SJCRH30 (cell line): Measurements from ENCODE around the gene ACYP1. TPM values are rescaled to one million over a fixed set of nuclear protein-coding genes. Genes with fewer than 3 reads are reported as not detected.
A peak's percentile ranks its signal among the peaks of the same experiment; 100 is the strongest.

Experiments
- DNase-seq, 2 experiments: peaks; one replicate each; pipeline ENCODE4 v3.0.0-alpha.2; 2015 to 2020
- H3K27ac ChIP-seq: fragments of 250-450 bp; sonication (Bioruptor Pico); 2 replicates; pipeline ENCODE4 v1.5.1; 2020; ENCODE audit warnings: mild to moderate bottlenecking, moderate library complexity
- H3K27me3 ChIP-seq: fragments of 250-450 bp; sonication (Bioruptor Pico); 2 replicates; pipeline ENCODE4 v1.5.1; 2020; ENCODE audit warnings: mild to moderate bottlenecking, moderate library complexity
- H3K36me3 ChIP-seq: fragments of 250-450 bp; sonication (Bioruptor Pico); 2 replicates; pipeline ENCODE4 v1.5.1; 2020; ENCODE audit warnings: mild to moderate bottlenecking, moderate library complexity
- H3K4me1 ChIP-seq: fragments of 250-450 bp; sonication (Bioruptor Pico); 2 replicates; pipeline ENCODE4 v1.5.1; 2020; ENCODE audit warnings: mild to moderate bottlenecking, moderate library complexity
- H3K4me3 ChIP-seq: fragments of 250-450 bp; sonication (Bioruptor Pico); 2 replicates; pipeline ENCODE4 v1.5.1; 2020; ENCODE audit warnings: mild to moderate bottlenecking, moderate library complexity
- H3K9me3 ChIP-seq: fragments of 250-450 bp; sonication (Bioruptor Pico); replicated peaks from 2 replicates; pipeline ENCODE4 v1.5.1; 2020; ENCODE audit warnings: mild to moderate bottlenecking, moderate library complexity
- total RNA-seq: library from RNA; depleted of rRNA; stranded (reverse); fragments of >200 nt; shearing (Covaris generic); gene quantifications from 2 replicates; pipeline ENCODE4 v1.2.3, GENCODE V29; 2014

ACYP1 gene
- total RNA-seq, 1 experiment from 2014 or later, result 43.1 TPM

GRCh38 chr14:75040507-75040906 is 23.3 kb downstream of the ACYP1 start:
- no peak for DNase-seq
- no peaks in the 10 kb centered on the region for H3K9me3 ChIP-seq
- H3K4me3 ChIP-seq, result no peak overlapping the region
- no peaks in the 10 kb centered on the region for H3K27me3 ChIP-seq
- peaks cover 36% of the 10 kb centered on the region for H3K4me1 ChIP-seq
- peak overlapping the region; percentile 96; the same call in 1 of the 2 replicates for H3K27ac ChIP-seq
- H3K36me3 ChIP-seq, result no peaks in the 10 kb centered on the region; the same call in 1 of the 2 replicates

DNA sequence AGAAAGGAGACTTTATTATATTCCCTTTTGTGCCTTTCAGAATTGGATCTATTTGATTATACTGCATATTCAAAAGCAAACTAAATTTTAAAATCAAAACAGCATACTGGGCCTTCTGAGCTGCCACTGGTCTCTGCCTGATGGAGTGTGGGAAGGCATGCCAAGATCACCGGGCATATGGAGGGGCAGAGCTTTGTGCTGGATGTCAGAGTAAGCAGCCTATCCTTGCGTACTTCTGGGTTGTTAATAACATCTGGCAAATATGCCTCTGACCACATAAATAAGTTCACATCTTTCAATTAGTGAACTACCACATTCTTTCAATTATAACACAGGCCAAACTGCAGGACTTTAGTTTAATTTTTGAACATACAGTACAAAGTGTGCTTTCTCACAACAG is 30.9 kb downstream of the ACYP1 start:
- H3K36me3 ChIP-seq, result no peaks in the 10 kb centered on the region; the same call in 1 of the 2 replicates
- DNase-seq, result no peak
- H3K9me3 ChIP-seq, result no peaks in the 10 kb centered on the region
- no peak overlapping the region for H3K27ac ChIP-seq
- H3K27me3 ChIP-seq, result no peaks in the 10 kb centered on the region
- no peak overlapping the region for H3K4me3 ChIP-seq
- H3K4me1 ChIP-seq, result peaks cover 6% of the 10 kb centered on the region

GRCh38 chr14:75030147-75030546 is 33.7 kb downstream of the ACYP1 start:
- H3K9me3 ChIP-seq, result no peaks in the 10 kb centered on the region
- DNase-seq, result no peak
- no peak overlapping the region for H3K27ac ChIP-seq
- no peaks in the 10 kb centered on the region; the same call in 1 of the 2 replicates for H3K36me3 ChIP-seq
- peaks cover 6% of the 10 kb centered on the region for H3K4me1 ChIP-seq
- H3K27me3 ChIP-seq, result no peaks in the 10 kb centered on the region
- no peak overlapping the region for H3K4me3 ChIP-seq

DNA sequence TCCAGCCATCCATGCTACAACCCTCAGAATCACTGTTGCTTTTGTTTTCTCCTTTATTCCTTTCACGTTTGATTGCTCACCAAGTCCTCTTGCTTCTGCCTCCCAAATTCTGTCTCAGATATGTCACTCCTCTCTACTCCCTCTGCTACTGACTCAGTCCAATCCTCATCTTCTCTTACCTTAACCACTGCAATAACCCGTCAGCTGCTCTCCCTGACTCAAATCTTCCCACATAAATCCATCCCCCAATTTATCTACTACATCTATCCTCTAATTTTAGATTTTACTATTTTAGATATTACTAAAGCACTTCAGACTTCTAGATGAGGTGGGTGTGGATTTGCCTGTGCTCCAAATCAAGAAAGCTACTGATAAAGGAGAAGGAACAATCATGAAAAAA is 37.9 kb downstream of the ACYP1 start:
- H3K27ac ChIP-seq, result no peak overlapping the region
- DNase-seq, result no peak
- H3K4me1 ChIP-seq, result no peaks in the 10 kb centered on the region
- no peaks in the 10 kb centered on the region for H3K27me3 ChIP-seq
- H3K9me3 ChIP-seq, result no peaks in the 10 kb centered on the region
- peaks cover 3% of the 10 kb centered on the region; the same call in 1 of the 2 replicates for H3K36me3 ChIP-seq
- H3K4me3 ChIP-seq, result no peak overlapping the region

DNA sequence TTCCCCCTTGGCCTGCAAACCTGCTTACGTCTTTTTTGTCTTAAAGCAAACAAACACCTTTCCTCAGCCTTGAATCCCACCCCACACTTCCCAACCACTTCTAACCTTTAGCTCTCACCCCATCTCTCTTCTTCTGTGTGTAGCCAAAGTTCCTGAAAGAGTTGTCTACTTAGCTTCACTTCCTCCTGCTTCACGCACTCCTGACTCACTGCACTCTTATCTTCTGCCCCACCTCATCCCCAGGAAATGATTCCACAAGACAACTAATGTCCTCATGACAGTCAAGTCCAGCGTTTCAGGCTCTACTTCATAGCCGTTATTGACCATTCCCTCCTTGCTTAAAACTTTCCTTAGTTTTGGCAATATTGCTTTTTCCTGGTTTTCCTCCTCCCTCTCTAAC is 38.7 kb downstream of the ACYP1 start:
- DNase-seq, result no peak
- Histone ChIP-seq H3K4me3 (no peak overlapping the region), H3K36me3 (peaks cover 3% of the 10 kb centered on the region; the same call in 1 of the 2 replicates), H3K27ac (no peak overlapping the region), H3K9me3 (no peaks in the 10 kb centered on the region), H3K4me1 (no peaks in the 10 kb centered on the region), H3K27me3 (no peaks in the 10 kb centered on the region)

DNA sequence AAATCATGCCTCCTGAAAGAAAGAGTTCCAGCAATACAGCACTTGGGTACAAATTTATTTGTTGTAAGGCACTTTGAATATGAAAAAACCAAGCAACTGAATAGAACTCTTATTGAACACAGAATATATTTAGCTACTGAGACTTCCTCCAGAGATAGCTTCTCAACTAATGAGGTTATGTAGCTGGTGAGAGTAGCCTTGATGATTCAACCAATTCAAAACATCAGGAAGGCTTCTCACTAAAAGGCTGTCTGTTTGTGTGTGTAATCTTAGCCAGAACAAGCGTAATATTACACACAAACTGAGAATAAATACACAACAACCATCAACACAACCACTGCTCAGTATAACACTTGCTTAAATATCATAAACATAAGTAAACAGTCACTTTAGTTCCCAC is 40.7 kb downstream of the ACYP1 start:
- Histone ChIP-seq H3K27ac (no peak overlapping the region), H3K27me3 (no peaks in the 10 kb centered on the region), H3K4me3 (no peak overlapping the region), H3K36me3 (peaks cover 3% of the 10 kb centered on the region; the same call in 1 of the 2 replicates), H3K4me1 (no peaks in the 10 kb centered on the region), H3K9me3 (no peaks in the 10 kb centered on the region)
- DNase-seq, result no peak

DNA sequence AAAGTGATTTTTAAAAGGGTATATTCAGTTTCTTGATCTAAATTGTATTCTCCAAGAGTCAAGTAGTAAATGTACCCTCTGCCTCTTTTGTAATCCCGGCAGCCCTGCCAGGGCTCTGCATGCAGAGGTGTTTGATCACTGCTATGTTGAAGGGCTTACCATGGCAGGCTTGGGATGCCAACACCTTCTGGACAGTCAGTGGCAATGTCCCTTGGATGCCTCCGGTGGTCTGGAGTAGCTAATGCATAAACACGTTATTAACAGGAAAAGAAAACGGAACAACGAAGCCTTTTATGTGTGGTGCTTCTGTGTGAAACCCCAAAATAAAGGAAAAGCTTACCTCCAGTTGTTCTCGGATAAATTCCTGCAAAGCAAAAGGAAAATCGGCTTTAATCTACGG is 41.2 kb downstream of the ACYP1 start:
- Histone ChIP-seq H3K4me1 (no peaks in the 10 kb centered on the region), H3K36me3 (peaks cover 3% of the 10 kb centered on the region; the same call in 1 of the 2 replicates), H3K27me3 (no peaks in the 10 kb centered on the region), H3K27ac (no peak overlapping the region), H3K9me3 (no peaks in the 10 kb centered on the region), H3K4me3 (no peak overlapping the region)
- DNase-seq, result peak; percentile 45 to 60

DNA sequence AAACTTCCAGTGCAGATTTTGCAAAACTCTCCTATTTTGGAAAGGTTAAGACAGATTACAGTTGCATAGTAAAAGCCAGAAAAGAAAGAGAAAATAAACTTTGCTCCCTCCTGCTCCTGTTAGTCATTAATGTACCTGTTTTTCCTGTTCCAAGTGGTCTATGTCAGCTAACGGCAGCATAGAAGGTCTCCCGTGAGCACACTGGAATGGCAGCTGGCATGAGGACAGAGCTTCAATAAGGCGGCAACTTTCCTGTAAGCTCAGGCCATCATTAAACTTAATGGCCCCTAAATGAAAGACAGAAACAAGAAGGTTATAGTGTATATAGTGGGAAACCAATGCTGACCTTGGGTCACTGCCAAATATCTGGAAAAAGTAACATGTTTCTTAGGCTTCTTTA is 45.1 kb downstream of the ACYP1 start:
- Histone ChIP-seq H3K9me3 (no peaks in the 10 kb centered on the region), H3K36me3 (peaks cover 3% of the 10 kb centered on the region; the same call in 1 of the 2 replicates), H3K27me3 (no peaks in the 10 kb centered on the region), H3K27ac (no peak overlapping the region), H3K4me3 (no peak overlapping the region), H3K4me1 (no peaks in the 10 kb centered on the region)
- DNase-seq, result peak in 1 of 2 experiments; percentile 17

- H3K9me3 ChIP-seq, result no peaks in the 10 kb centered on the region
- DNase-seq, result no peak
- no peak overlapping the region for H3K4me3 ChIP-seq
- H3K27ac ChIP-seq, result no peak overlapping the region
- no peaks in the 10 kb centered on the region for H3K36me3 ChIP-seq
- no peaks in the 10 kb centered on the region for H3K27me3 ChIP-seq
- no peaks in the 10 kb centered on the region; the same call in 1 of the 2 replicates for H3K4me1 ChIP-seq
These were observed 47.0 kb downstream of the ACYP1 start for GRCh38 chr14:75016815-75017214.

- H3K27ac ChIP-seq, result no peak overlapping the region
- H3K4me3 ChIP-seq, result no peak overlapping the region
- H3K9me3 ChIP-seq, result no peaks in the 10 kb centered on the region
- H3K4me1 ChIP-seq, result peaks cover 7% of the 10 kb centered on the region; the same call in 1 of the 2 replicates
- no peak for DNase-seq
- peaks cover under 1% of the 10 kb centered on the region; the same call in 1 of the 2 replicates for H3K36me3 ChIP-seq
- no peaks in the 10 kb centered on the region for H3K27me3 ChIP-seq
These were observed 48.3 kb downstream of the ACYP1 start for GRCh38 chr14:75015496-75015895.

GRCh38 chr14:75013290-75013689 is 50.5 kb downstream of the ACYP1 start:
- Histone ChIP-seq H3K27me3 (no peaks in the 10 kb centered on the region), H3K4me3 (no peak overlapping the region), H3K9me3 (no peaks in the 10 kb centered on the region), H3K4me1 (peaks cover 7% of the 10 kb centered on the region; the same call in 1 of the 2 replicates), H3K27ac (no peak overlapping the region), H3K36me3 (peaks cover 20% of the 10 kb centered on the region)
- DNase-seq, result no peak

GRCh38 chr14:75011356-75011994 is 52.3 kb downstream of the ACYP1 start:
- no peak for DNase-seq
- Histone ChIP-seq H3K36me3 (peaks cover 36% of the 10 kb centered on the region), H3K4me1 (peaks cover 7% of the 10 kb centered on the region; the same call in 1 of the 2 replicates), H3K4me3 (no peak overlapping the region), H3K27ac (no peak overlapping the region), H3K9me3 (no peaks in the 10 kb centered on the region), H3K27me3 (no peaks in the 10 kb centered on the region)

DNA sequence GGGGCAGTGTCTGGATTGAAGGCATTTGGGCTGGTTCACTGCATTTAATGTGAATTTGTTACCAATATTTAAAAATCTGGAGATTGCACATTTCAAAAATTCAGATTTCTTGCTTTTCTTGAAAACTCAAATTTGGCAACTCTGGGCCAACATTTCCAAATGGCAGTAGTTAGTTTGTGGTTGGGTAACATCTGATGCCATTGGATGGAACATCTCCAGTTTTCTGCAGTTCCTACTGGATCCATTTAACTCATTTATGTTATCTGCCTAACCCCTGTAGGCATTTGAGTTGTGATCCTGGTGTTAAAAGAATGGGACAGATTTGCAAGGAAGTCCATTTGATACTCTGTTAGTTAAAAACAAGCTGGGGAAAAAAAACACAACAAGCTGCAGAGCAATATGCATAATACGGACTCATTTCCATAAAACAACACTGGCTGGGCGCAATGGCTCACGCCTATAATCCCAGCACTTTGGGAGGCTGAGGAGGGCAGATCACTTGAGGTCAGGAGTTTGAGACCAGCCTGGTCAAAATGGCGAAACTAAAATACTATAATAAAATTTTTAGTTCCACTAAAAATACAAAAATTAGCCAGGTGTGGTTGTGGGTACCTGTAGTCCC is 53.2 kb downstream of the ACYP1 start:
- no peaks in the 10 kb centered on the region for H3K9me3 ChIP-seq
- peaks cover 7% of the 10 kb centered on the region; the same call in 1 of the 2 replicates for H3K4me1 ChIP-seq
- H3K27ac ChIP-seq, result no peak overlapping the region
- H3K4me3 ChIP-seq, result no peak overlapping the region
- no peak for DNase-seq
- peaks cover 43% of the 10 kb centered on the region for H3K36me3 ChIP-seq
- no peaks in the 10 kb centered on the region for H3K27me3 ChIP-seq

- Histone ChIP-seq H3K4me1 (peaks cover 10% of the 10 kb centered on the region), H3K4me3 (no peak overlapping the region), H3K36me3 (peaks cover 48% of the 10 kb centered on the region), H3K27me3 (no peaks in the 10 kb centered on the region), H3K9me3 (no peaks in the 10 kb centered on the region), H3K27ac (no peak overlapping the region)
- no peak for DNase-seq
These were observed 54.6 kb downstream of the ACYP1 start for GRCh38 chr14:75009176-75009575.

- 0 out of 2 replicates have a peak, but pooled peaks cover 5% of the 10 kb centered on the region for H3K9me3 ChIP-seq
- DNase-seq, result no peak
- no peaks in the 10 kb centered on the region for H3K27me3 ChIP-seq
- H3K4me3 ChIP-seq, result no peak overlapping the region
- peaks cover 11% of the 10 kb centered on the region for H3K4me1 ChIP-seq
- no peak overlapping the region for H3K27ac ChIP-seq
- peaks cover 46% of the 10 kb centered on the region for H3K36me3 ChIP-seq
These were observed 58.5 kb downstream of the ACYP1 start for GRCh38 chr14:75005357-75005756.
